H1 (cell line): ENCODE data around the gene SPR. TPM values are rescaled to one million over a fixed set of nuclear protein-coding genes. Genes with fewer than 3 reads are reported as not detected.

Experiments
- CTCF ChIA-PET: fragments of 300-600 bp; sonication (Branson Sonifier 250); formaldehyde crosslinking; loops from one replicate; lab custom pipeline; 2021; ENCODE audit not compliant: partially characterized antibody; lab: Charles Lee
- POLR2A ChIA-PET: fragments of 300-600 bp; sonication (Branson Sonifier 250); formaldehyde crosslinking; loops from one replicate; lab custom pipeline; 2021; ENCODE audit warnings: inconsistent platforms; ENCODE audit not compliant: partially characterized antibody; lab: Charles Lee
- DNase-seq, 2 experiments: peaks; one replicate each; pipeline versions ENCODE4 v3.0.0 to v3.0.0-alpha.2; 2010 to 2022; ENCODE audit warnings: low spot score in 2 of 2, low read depth in 1 of 2, mixed read lengths in 1 of 2
- FAIRE-seq: peaks from 2 replicates; lab custom pipeline; 2011; peaks lifted over from hg19 to GRCh38; lab: Jason Lieb, UNC
- H2AFZ ChIP-seq: 2 replicates; pipeline ENCODE4 v1.8.1; 2012; ENCODE audit warnings: low read length, inconsistent platforms
- H2AK5ac ChIP-seq: 2 replicates; pipeline ENCODE4 v1.6.1; 2013; ENCODE audit warnings: low read depth, low read length
- H2BK120ac ChIP-seq: replicated peaks from 2 replicates; pipeline ENCODE3; 2013; ENCODE audit warnings: low read depth, low read length, inconsistent platforms
- H2BK12ac ChIP-seq: 2 replicates; pipeline ENCODE4 v1.6.1; 2013; ENCODE audit warnings: low read depth, low read length
- H2BK15ac ChIP-seq: 2 replicates; pipeline ENCODE4 v1.6.1; 2013; ENCODE audit warnings: low read length
- H2BK20ac ChIP-seq: 2 replicates; pipeline ENCODE4 v1.6.1; 2013; ENCODE audit warnings: low read length
- H2BK5ac ChIP-seq: 2 replicates; pipeline ENCODE4 v1.6.1; 2013; ENCODE audit warnings: low read depth, low read length
- H3K14ac ChIP-seq: 2 replicates; pipeline ENCODE4 v1.6.1; 2013; ENCODE audit warnings: inconsistent platforms; ENCODE audit not compliant: insufficient read length
- H3K18ac ChIP-seq: 2 replicates; pipeline ENCODE4 v1.6.1; 2013; ENCODE audit warnings: low read length; ENCODE audit errors: extremely low read depth
- H3K23ac ChIP-seq: 2 replicates; pipeline ENCODE4 v1.6.1; 2013; ENCODE audit warnings: inconsistent platforms; ENCODE audit not compliant: insufficient read length
- H3K23me2 ChIP-seq: 2 replicates; pipeline ENCODE4 v1.6.1; 2013; ENCODE audit warnings: low read depth, low read length
- H3K27ac ChIP-seq: 2 replicates; pipeline ENCODE4 v1.6.1; 2011; ENCODE audit warnings: low read depth, low read length, inconsistent platforms
- H3K27me3 ChIP-seq, 4 experiments: replicated peaks in 1 of 4; 1 replicate in 1 of 4; 2 replicates in 3 of 4; pipeline versions ENCODE4 v1.6.1 to v1.8.1; 2011 to 2013; ENCODE audit warnings: low read length in 3 of 4, mild to moderate bottlenecking in 3 of 4, inconsistent platforms in 2 of 4, mixed read lengths in 2 of 4, moderate library complexity in 1 of 4; ENCODE audit not compliant: control insufficient read depth in 3 of 4, insufficient read depth in 3 of 4; ENCODE audit errors: extremely low read depth in 1 of 4
- H3K36me3 ChIP-seq, 4 experiments: 2 replicates each; pipeline versions ENCODE4 v1.6.1 to v1.8.1; 2011 to 2013; ENCODE audit warnings: mild to moderate bottlenecking in 4 of 4, low read length in 3 of 4, moderate library complexity in 2 of 4, control low read depth in 1 of 4, inconsistent platforms in 1 of 4; ENCODE audit not compliant: insufficient read depth in 4 of 4, control insufficient read depth in 2 of 4
- H3K4ac ChIP-seq: replicated peaks from 2 replicates; pipeline ENCODE3; 2013; ENCODE audit warnings: low read length, low read depth, mixed read lengths, inconsistent platforms; ENCODE audit not compliant: insufficient read length
- H3K4me1 ChIP-seq, 4 experiments: replicated peaks in 1 of 4; 1 replicate in 1 of 4; 2 replicates in 3 of 4; pipeline versions ENCODE4 v1.6.1 to v1.8.1; 2011 to 2013; ENCODE audit warnings: low read length in 3 of 4, inconsistent platforms in 2 of 4, mixed read lengths in 1 of 4; ENCODE audit not compliant: insufficient read depth in 4 of 4, control insufficient read depth in 3 of 4
- H3K4me2 ChIP-seq, 2 experiments: 2 replicates each; pipeline versions ENCODE4 v1.6.1 to v1.8.1; 2011 to 2013; ENCODE audit warnings: low read depth in 2 of 2, low read length in 2 of 2, control low read depth in 1 of 2, inconsistent platforms in 1 of 2, mild to moderate bottlenecking in 1 of 2; ENCODE audit not compliant: insufficient read depth in 1 of 2
- H3K4me3 ChIP-seq, 4 experiments: fragments of 200-600, 300-600 bp in 1 of 4; sonication (generic), shearing (Covaris generic), sonication (Bioruptor Twin) in 1 of 4; 2 replicates each; pipeline versions ENCODE4 v1.5.1 to v1.8.1; 2011 to 2016; ENCODE audit warnings: low read length in 4 of 4, low read depth in 3 of 4, control low read depth in 2 of 4, inconsistent platforms in 2 of 4, mild to moderate bottlenecking in 2 of 4, mixed read lengths in 1 of 4, moderate library complexity in 1 of 4; ENCODE audit not compliant: insufficient read depth in 2 of 4; ENCODE audit errors: extremely low read depth in 1 of 4
- H3K56ac ChIP-seq: replicated peaks from 2 replicates; pipeline ENCODE3; 2013; ENCODE audit warnings: low read depth, mild to moderate bottlenecking, mixed read lengths, low read length, inconsistent platforms; ENCODE audit not compliant: insufficient read length
- H3K79me1 ChIP-seq: 2 replicates; pipeline ENCODE4 v1.6.1; 2013; ENCODE audit warnings: low read depth, low read length, control low read depth
- H3K79me2 ChIP-seq, 2 experiments: 2 replicates each; pipeline versions ENCODE4 v1.6.1 to v1.8.1; 2012 to 2013; ENCODE audit warnings: low read length in 2 of 2, mild to moderate bottlenecking in 2 of 2, inconsistent platforms in 1 of 2; ENCODE audit not compliant: insufficient read depth in 2 of 2, control insufficient read depth in 1 of 2
- H3K9ac ChIP-seq, 4 experiments: replicated peaks in 1 of 4; 1 replicate in 1 of 4; 2 replicates in 3 of 4; pipeline versions ENCODE4 v1.6.1 to v1.8.1; 2011 to 2013; ENCODE audit warnings: low read depth in 3 of 4, low read length in 3 of 4, control low read depth in 2 of 4, mild to moderate bottlenecking in 2 of 4, moderate library complexity in 2 of 4, inconsistent platforms in 1 of 4; ENCODE audit errors: extremely low read depth in 1 of 4
- H3K9me3 ChIP-seq, 2 experiments: 2 replicates each; pipeline versions ENCODE4 v1.6.1 to v1.8.1; 2012 to 2013; ENCODE audit warnings: mild to moderate bottlenecking in 2 of 2, moderate library complexity in 2 of 2, control low read depth in 1 of 2, inconsistent platforms in 1 of 2, low read depth in 1 of 2, low read length in 1 of 2, mixed read lengths in 1 of 2; ENCODE audit not compliant: insufficient read depth in 2 of 2
- H4K20me1 ChIP-seq, 2 experiments: replicated peaks in 1 of 2; 2 replicates each; pipeline versions ENCODE3 to v1.8.1; 2011 to 2013; ENCODE audit warnings: inconsistent platforms in 2 of 2, low read length in 2 of 2, mild to moderate bottlenecking in 1 of 2; ENCODE audit not compliant: insufficient read depth in 2 of 2, control insufficient read depth in 1 of 2
- H4K5ac ChIP-seq: 2 replicates; pipeline ENCODE4 v1.6.1; 2013; ENCODE audit warnings: low read length, low read depth, mixed read lengths, inconsistent platforms; ENCODE audit not compliant: insufficient read length
- H4K8ac ChIP-seq: 2 replicates; pipeline ENCODE4 v1.8.0; 2013; ENCODE audit warnings: mild to moderate bottlenecking, moderate library complexity, low read length, inconsistent platforms; ENCODE audit not compliant: insufficient read depth; ENCODE audit errors: extremely low read depth
- H4K91ac ChIP-seq: replicated peaks from 2 replicates; pipeline ENCODE3; 2013; ENCODE audit warnings: low read length, mixed read lengths, inconsistent platforms; ENCODE audit not compliant: insufficient read length
- CHD1 ChIP-seq: IDR thresholded peaks from 2 replicates; pipeline ENCODE4 v1.6.1; 2012; ENCODE audit warnings: low read depth, low read length, improper control_type of control experiment
- HDAC2 ChIP-seq, 2 experiments: fragments of 300-600 bp in 1 of 2; sonication (generic) in 1 of 2; IDR thresholded peaks; 2 replicates each; pipeline ENCODE4 v1.6.1; 2011 to 2012; ENCODE audit warnings: low read depth in 2 of 2, low read length in 2 of 2, mild to moderate bottlenecking in 2 of 2, moderate library complexity in 2 of 2, borderline replicate concordance in 1 of 2, inconsistent platforms in 1 of 2
- KDM4A ChIP-seq: IDR thresholded peaks from one replicate; pipeline ENCODE4 v1.7.1; 2012; ENCODE audit warnings: low read depth, mild to moderate bottlenecking, moderate library complexity, low read length, inconsistent platforms; ENCODE audit not compliant: severe bottlenecking
- PHF8 ChIP-seq: fragments of 200-600 bp; sonication (generic); conservative IDR thresholded peaks from 2 replicates; pipeline ENCODE4 v1.7.1; 2012; ENCODE audit warnings: low read depth, mild to moderate bottlenecking, inconsistent platforms, low read length, moderate library complexity
- SUZ12 ChIP-seq: fragments of 200-600 bp; sonication (generic); IDR thresholded peaks from 2 replicates; pipeline ENCODE4 v1.6.1; 2012; ENCODE audit warnings: mild to moderate bottlenecking, inconsistent platforms, low read length, moderate library complexity, mixed read lengths
- TBP ChIP-seq: IDR thresholded peaks from 2 replicates; pipeline ENCODE4 v1.6.1; 2011; ENCODE audit warnings: low read depth, low read length, improper control_type of control experiment
- WGBS, 2 experiments: shearing (Covaris generic) in 1 of 2; methylation state at CpG; one replicate each; pipeline versions ENCODE4 v1.1.6 to v1.1.7; 2013 to 2015; ENCODE audit warnings: low lambda C conversion rate in 2 of 2, mixed read lengths in 2 of 2, inconsistent platforms in 1 of 2, low coverage in 1 of 2, missing lambda C conversion rate in 1 of 2; ENCODE audit not compliant: insufficient replicate concordance in 2 of 2, insufficient coverage in 1 of 2, insufficient read length in 1 of 2; ENCODE audit errors: extremely low coverage in 1 of 2, missing lambda C conversion rate in 1 of 2; 5-methylcytosine and 5-hydroxymethylcytosine counted together
- polyA plus RNA-seq, 7 experiments: library from polyadenylated mRNA; depleted of rRNA in 3 of 7; stranded (reverse) in 5 of 7; unstranded in 2 of 7; fragments of >200 nt in 5 of 7; fragments of 200-250 nt in 2 of 7; gene quantifications; 1 replicate in 5 of 7; 2 replicates in 1 of 7; 4 replicates in 1 of 7; pipeline versions ENCODE4 v1.2.1 to v1.2.3, GENCODE V29; 2011 to 2013; ENCODE audit warnings: missing spikeins in 2 of 7, mixed read lengths in 2 of 7
- total RNA-seq: library from RNA; stranded (reverse); fragmentation: NEBNext Ultra II Directional; extraction: Animal tissue kit (Norgen Biotek cat#: 25700); gene quantifications from 2 replicates; pipeline ENCODE4 v1.2.1, GENCODE V29; 2021

SPR gene
- total and polyA plus RNA-seq, 2 of the 8 experiments (the other 6 are each of a cell fraction or from before 2014, with no cell fraction given) = 4.5 to 11.5 TPM

GRCh38 chr2:72932805-72933204 lies 45.6 kb downstream of the SPR start:
- 85% methylated on average over 4 of the region's 4 CpGs; no CpG with 5 or more reads in 1 of the 2 experiments for WGBS, 2 experiments
- no peak overlapping the region for H3K4me3 ChIP-seq
- H2BK5ac ChIP-seq = no peak overlapping the region
- ChIA-PET CTCF (interaction anchor here (0.7 to 25.6 kb wide), 14 partner anchors 6 to 344 kb away, joined by 3 to 490 read pairs (median 3); partner anchors contain the start of gene SPR), POLR2A (interaction anchor here (1.1 to 4.2 kb wide), 2 partner anchors 18 to 39 kb away, joined by 3 to 17 read pairs; no protein-coding TSS in a partner anchor)
- no peak overlapping the region for H3K27ac ChIP-seq
- H3K4ac ChIP-seq = no peak overlapping the region
- no peak overlapping the region for H4K8ac ChIP-seq
- H2BK120ac ChIP-seq = no peak overlapping the region
- H2BK12ac ChIP-seq = 0 out of 2 replicates have a peak overlapping the region, but pooled peaks have one; percentile 27
- DNase-seq (no peak), FAIRE-seq (no peak)
- H3K14ac ChIP-seq = no peak overlapping the region
- H3K36me3 ChIP-seq = no peaks in the 10 kb centered on the region
- H3K23ac ChIP-seq = no peak overlapping the region
- peaks cover 0 to 16% (median 9%) of the 10 kb centered on the region in 4 experiments; a peak in 5 of 7 replicates for H3K4me1 ChIP-seq
- H3K4me2 ChIP-seq = no peak overlapping the region
- H3K9me3 ChIP-seq = no peaks in the 10 kb centered on the region
- peaks cover 0 to 3% of the 10 kb centered on the region in 2 experiments for H4K20me1 ChIP-seq
- no peak overlapping the region for H4K91ac ChIP-seq
- H3K56ac ChIP-seq = no peak overlapping the region
- no peaks in the 10 kb centered on the region for H3K79me2 ChIP-seq
- no peaks in the 10 kb centered on the region for H3K79me1 ChIP-seq
- peaks cover 10 to 40% (median 29%) of the 10 kb centered on the region in 4 experiments for H3K27me3 ChIP-seq
- TF ChIP-seq CHD1 = no peak
- TF ChIP-seq PHF8 = no peak
- no peak for TF ChIP-seq TBP
- no peak for TF ChIP-seq HDAC2 (IDR thresholded peaks at IDR 0.05; ENCODE audit: borderline replicate concordance in 1 of 2, low read depth in 2 of 2, low read length in 2 of 2)
- no peak for TF ChIP-seq SUZ12
- no peak for TF ChIP-seq KDM4A
- no peak overlapping the region for H2BK20ac ChIP-seq
- no peak overlapping the region for H3K18ac ChIP-seq
- H2BK15ac ChIP-seq = no peak overlapping the region; the same call in 1 of the 2 replicates
- no peak overlapping the region for H4K5ac ChIP-seq
- H3K9ac ChIP-seq = no peak overlapping the region
- H2AFZ ChIP-seq = no peak overlapping the region
- no peaks in the 10 kb centered on the region for H3K23me2 ChIP-seq
- H2AK5ac ChIP-seq = no peak overlapping the region
